ENCODE results near the gene PNPLA6.
A peak's percentile ranks its signal among the peaks of the same experiment; 100 is the strongest.
"Not testable (repeated sequence)": the region's sequence is repeated elsewhere in the genome, so short reads cannot be mapped to it uniquely, and the experiment has no call there.

PNPLA6 gene

GRCh38 chr19:7533925-7534480, 1.5 kb upstream of the PNPLA6 start:
- peak; percentile 87 for DNase-seq

DNA sequence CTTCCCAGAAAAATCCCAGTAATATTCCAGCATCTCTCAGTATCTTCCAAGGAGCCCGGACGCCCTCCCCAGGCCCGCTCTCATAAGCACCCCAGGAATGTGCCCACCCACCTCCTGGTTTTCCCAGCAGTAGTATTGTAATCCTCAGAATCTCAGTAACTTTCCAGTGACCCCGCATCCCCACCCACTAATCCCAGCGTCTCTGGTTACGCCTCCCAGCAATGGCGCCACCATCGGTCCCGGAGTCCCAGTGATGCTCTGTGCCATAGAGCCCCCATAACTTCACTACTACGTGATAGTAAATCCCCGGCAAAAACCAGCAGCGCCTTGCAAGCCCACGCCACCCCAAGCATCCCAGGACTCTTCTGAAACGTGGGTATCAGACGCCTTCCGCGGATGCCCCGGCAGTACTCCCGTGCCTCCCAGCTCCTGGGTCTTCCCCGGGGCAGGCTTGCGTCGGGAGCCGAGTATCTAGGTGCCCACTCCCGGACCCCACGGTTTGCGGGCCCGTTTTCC, 928 bp upstream of the PNPLA6 start:
- peak; percentile 87 for DNase-seq

DNA sequence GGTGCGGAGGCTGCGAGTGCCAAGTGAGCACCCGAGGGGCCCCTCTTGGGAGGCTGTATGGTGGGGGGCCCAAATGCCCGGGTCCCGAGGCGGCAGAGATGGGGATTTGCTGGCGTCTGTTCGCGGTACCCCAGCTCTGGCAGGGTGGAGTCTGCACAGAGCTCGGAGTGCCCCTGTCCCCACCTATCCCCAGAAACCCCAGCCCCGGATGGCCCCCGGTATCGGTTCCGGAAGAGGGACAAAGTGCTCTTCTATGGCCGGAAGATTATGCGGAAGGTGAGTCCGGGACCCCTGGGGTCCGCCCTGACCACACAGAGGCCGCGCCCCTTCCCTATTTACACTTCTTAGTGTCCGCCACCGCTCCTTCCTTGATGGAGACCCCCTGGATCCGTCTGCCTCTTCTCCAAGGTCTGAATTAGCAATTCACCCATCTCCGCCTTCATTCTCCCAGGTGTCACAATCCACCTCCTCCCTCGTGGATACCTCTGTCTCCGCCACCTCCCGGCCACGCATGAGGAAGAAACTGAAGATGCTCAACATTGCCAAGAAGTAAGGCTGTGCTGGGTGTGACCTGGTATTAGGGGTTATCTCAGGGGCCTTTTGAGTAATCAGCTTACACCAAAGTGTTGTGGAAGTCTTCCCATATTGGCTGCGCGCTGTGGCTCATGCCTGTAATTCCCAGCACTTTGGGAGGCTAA, 630 bp downstream of the PNPLA6 start:
- DNase-seq = no peak

DNA sequence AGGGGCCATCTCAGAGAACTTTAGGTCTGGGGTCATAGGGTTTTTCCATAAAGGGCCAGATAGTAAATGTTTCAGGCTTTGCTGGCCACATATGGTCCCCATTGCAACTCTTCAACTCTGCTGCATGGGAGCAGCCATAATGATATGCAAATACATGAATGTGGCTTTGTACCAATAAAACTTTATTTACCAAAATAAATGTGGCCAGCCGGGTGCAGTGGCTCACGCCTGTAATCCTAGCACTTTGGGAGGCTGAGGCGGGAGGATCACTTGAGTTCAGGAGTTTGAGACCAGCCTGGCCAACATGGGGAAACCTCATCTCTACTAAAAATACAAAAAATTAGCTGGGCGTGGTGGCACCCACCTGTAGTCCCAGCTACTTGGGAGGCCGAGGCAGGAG, 3.5 kb downstream of the PNPLA6 start:
- DNase-seq = not testable (repeated sequence)

DNA sequence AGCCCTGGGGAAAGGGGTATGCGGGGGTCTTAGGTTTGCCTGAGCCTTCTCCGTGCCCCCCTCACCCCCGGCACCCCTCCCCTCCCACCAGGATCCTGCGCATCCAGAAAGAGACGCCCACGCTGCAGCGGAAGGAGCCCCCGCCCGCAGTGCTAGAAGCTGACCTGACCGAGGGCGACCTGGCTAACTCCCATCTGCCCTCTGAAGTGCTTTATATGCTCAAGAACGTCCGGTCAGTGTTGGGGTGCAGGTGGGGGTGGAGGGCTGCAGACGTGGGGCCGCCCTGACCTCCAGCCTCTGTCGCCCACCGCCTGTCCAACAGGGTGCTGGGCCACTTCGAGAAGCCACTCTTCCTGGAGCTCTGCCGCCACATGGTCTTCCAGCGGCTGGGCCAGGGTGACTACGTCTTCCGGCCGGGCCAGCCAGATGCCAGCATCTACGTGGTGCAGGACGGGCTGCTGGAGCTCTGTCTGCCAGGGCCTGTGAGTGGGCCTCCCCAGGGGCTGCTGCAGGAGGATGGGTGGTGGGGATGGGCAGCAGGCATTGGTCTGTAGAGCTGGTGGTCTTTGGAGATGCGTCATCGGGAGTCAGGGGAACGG, 4.4 kb downstream of the PNPLA6 start:
- no peak for DNase-seq

GRCh38 chr19:7540761-7541474, 5.4 kb downstream of the PNPLA6 start:
- peak; percentile 33 for DNase-seq

- no peak for DNase-seq
Measured at GRCh38 chr19:7541475-7541824, 5.9 kb downstream of the PNPLA6 start.

GRCh38 chr19:7541828-7542443, 6.4 kb downstream of the PNPLA6 start:
- no peak for DNase-seq

DNA sequence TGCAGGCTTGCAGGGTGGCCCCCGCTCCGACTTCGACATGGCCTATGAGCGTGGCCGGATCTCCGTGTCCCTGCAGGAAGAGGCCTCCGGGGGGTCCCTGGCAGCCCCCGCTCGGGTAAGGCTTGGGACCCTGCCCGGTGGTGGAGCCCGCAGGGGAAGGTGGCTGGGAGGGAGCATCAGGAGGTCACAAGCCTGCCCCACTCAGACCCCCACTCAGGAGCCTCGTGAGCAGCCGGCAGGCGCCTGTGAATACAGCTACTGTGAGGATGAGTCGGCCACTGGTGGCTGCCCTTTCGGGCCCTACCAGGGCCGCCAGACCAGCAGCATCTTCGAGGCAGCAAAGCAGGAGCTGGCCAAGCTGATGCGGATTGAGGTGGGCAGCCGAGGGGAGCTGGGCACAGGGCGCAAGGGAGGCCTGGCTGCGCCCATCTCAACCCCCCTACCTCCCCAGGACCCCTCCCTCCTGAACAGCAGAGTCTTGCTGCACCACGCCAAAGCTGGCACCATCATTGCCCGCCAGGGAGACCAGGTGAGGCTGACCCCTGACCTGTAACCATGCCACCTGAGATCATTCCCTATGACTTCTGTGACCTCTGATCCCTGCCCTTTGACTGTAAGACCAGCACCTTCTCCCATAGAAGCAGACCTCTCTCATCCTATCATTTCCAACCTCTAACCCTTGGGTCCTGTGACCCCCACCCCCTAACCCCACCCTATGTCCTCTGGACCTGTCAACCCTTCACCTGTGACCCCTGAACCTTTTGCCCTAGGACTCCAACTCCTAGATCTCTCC, 7.2 kb downstream of the PNPLA6 start:
- no peak for DNase-seq

GRCh38 chr19:7544626-7545025, 9.1 kb downstream of the PNPLA6 start:
- no peak for DNase-seq

DNA sequence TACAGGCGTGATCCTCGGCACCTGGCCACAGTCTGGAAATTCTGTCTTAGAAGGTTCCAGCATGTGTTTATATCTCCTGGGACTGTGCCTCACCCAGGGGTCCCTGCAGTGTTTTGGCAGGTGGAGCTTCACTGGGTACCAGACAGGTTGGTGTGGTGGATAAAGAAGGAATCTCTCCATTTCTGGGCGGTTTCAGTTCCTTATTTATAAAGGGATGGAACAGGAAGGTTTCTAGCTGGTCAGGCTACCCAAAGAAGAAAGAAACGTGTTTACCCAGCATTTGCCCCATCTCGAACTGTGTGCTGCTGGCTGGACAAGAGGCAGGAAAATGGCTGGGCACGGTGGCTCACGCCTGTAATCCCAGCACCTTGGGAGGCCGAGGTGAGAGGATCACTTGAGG, 9.8 kb downstream of the PNPLA6 start:
- DNase-seq = no peak

DNA sequence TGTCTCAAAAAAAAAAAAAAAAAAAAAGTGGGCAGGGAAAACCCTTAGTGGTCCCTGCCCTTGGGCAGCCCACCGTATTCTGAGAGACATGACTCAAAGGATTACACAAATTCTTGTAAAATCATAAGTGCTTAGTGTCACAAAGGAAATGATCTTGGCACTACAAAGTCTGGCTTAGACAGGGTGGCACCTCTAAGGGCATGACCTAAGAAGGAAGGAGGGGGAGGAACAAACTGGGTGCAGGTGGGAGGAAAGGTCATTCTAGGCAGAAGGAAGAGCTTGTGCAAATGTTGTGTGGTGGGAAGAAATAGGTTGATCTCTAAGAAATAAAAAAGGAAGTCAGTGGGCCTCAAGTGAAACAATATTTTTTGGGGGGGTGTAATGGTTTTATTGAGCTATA, 10.4 kb downstream of the PNPLA6 start:
- DNase-seq = no peak

DNA sequence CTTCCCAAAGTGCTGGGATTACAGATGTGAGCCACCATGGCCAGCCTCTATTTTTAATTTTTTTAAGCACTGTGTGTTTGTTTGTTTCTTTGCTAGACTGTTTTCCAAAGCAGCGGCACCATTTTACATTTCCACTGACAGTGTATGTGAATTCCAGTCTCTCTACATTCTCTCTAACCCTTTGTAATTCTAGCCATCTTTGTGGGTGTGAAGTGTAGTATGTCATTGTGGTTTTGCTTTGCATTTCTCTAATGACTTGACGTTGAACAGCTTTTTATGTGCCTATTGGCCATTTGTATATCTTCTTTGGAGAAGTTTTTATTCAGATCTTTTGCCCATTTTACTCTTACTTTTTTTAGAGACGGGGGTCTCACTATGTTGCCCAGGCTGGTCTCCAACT, 11.6 kb downstream of the PNPLA6 start:
- DNase-seq = no peak

- DNase-seq = no peak
Measured at GRCh38 chr19:7549429-7550148, 14.1 kb downstream of the PNPLA6 start.

GRCh38 chr19:7550169-7550770, 14.8 kb downstream of the PNPLA6 start:
- no peak for DNase-seq

DNA sequence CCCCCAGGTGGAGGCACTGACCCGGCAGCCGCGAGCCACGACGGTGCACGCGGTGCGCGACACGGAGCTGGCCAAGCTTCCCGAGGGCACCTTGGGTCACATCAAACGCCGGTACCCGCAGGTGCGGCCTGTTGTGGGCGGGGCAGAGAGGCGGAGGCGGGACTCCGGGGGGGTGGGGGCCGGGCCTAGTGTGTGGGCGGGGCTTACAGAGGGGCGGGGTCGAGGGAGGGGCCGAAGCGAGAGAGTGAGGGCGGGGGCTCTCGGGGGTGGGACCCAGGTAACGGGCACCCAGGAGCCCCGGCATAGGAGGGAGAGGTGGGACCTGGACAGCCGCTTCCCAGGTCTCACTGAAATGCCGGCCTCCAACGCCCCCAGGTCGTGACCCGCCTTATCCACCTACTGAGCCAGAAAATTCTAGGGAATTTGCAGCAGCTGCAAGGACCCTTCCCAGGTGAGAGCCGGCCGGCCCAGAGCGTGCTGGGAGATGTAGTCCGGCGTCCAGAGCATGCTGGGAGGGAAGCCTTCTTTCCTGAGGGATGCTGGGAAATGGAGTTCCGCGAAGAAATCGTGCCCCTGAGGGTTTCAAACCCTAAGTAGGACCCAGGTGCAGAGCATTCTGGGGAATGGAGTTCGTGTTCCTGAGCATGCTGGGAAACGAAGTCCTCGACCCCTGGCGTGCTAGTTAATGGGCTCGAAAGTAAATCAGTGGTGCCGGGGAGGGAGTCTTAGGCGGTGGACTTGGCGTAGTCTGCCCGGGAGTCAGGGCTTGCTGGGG, 15.7 kb downstream of the PNPLA6 start:
- DNase-seq = peak; percentile 17

GRCh38 chr19:7552781-7553180, 17.3 kb downstream of the PNPLA6 start:
- DNase-seq = no peak

DNA sequence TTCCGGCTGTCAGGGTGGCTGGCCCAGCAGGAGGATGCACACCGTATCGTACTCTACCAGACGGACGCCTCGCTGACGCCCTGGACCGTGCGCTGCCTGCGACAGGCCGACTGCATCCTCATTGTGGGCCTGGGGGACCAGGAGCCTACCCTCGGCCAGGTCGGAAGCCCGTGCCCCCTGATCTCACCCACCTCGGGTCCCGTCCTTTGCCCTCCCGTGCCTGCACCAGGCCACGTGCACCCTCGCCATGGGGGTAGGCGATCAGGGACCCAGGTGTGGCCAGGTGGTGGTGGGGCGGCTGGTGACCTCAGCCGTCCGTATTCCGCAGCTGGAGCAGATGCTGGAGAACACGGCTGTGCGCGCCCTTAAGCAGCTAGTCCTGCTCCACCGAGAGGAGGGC, 19.0 kb downstream of the PNPLA6 start:
- no peak for DNase-seq

- no peak for DNase-seq
Measured at GRCh38 chr19:7554990-7555864, 19.7 kb downstream of the PNPLA6 start.

All from EL (cell line).